ENCODE results near the gene ZFP14.
"Not testable (repeated sequence)": the region's sequence is repeated elsewhere in the genome, so short reads cannot be mapped to it uniquely, and the experiment has no call there.

Gene ZFP14

DNA sequence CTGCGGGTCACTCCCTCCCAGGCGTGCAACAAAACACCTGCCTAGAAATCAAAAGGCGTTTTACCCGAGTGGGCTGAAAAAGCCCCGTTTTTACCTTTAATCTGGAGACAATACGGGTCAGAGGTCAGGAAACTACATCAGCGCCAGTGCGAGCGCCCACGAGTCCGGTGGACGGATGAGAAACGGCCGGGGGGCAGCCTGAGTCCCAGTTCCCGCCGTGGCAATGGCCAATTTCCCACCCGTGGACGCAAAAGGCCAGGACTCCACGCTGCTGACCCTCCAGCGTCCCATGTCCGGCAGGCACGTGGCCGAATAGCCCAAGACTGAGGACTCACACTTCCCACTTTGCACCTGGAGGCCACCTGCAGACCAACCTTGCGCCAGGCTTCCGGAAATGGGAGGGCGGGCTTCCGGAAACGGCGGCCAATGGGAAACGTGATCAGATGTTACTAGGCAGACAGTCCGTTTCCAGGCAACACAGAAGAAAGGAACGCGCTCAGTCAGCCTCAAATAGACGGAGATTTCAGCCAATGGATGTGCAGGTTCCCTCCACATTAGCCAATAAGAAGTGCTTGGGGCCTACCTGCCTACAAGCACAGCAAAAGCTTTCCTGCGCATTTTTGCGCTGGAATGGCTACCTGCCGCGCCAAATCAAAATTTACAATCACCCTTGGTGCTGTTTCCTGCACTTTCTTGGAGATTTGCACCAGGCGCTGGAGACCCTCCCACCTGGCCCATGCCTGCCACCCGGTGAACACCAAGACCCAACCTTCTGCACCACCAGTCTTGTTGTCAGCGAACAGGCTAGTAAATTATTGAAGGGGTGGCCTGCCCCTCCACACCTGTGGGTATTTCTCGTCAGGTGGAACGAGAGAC, 47.4 kb downstream of the ZFP14 start:
- peak; percentile 20 to 39 for DNase-seq (ENCODE audit: low read depth in 2 of 2)

DNA sequence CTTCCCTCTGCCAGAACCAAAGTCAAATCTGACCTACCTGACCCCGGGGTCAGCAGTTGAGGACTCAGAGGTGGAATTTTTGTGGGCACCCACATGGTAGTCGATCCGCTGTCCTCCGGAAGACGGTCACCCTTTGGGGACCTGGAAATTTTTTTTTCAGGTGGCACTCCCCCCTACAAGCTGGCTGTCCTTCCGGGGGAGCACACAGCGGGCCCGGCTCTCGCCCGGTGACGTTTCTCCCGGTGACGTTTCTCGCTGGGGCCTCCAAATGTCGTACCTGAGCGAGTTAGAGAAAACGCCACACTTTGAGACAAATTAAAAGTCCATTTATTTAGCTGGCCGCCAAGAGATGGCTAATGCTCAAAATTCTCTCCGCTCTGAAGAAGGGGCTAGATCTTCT, 48.8 kb downstream of the ZFP14 start:
- DNase-seq (ENCODE audit: low read depth in 2 of 2), result no peak

DNA sequence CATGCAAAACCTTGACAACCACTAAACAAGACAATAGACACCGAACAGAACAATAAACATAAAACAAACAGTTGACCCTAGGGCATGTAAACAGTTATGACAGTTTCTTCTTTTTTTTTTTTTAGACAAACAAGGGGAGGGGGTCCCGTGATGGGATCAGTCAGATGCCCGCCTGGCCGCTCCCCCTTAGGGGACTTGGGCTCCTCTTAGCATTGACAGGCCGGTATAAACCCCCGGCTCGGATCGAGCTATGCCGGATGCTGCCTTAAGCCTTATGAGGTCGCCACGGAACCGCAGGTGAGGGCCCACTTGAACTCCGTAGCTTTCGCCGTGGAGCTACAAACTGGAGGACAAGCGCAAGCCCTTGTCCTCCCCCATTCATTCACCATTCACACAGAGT, 49.5 kb downstream of the ZFP14 start:
- DNase-seq (ENCODE audit: low read depth in 2 of 2), result not testable (repeated sequence)

DNA sequence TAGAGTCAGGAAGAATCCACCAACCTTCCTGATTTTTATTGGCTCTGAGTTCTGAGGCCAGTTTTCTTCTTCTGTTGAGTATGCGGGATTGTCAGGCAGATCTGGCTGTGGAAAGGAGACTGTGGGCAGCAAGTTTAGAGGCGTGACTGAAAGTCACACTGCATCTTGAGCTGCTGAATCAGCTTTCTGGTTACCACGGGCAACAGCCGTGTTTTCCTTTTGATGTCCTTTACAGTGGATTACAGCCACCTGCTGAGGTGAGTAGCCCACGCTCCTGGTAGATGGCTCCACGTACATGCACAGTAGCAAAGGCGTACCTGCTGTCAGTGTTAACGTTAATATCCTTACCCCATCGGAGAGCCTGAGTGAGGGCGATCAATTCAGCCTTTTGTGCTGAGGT, 52.4 kb downstream of the ZFP14 start:
- not testable (repeated sequence) for DNase-seq (ENCODE audit: low read depth in 2 of 2)

DNA sequence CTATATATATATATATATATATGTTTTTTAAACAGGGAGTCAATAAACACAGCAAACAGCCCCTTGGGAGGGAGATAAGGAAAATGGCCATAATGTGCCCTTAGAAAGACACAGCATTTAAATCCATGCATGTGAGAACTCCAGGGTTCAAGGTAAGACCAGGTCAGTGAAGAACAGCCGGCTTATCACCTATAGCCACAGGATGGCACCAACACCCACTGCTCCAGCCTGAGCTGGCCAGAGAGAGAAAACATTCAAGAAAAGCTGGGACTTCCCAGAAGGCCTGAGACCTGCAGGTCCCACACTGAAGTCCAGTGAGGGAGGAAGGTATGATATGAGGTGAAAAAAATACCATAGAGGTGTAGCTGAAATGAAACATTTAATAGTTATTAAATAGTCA, 63.8 kb downstream of the ZFP14 start:
- not testable (repeated sequence) for DNase-seq (ENCODE audit: low read depth in 2 of 2)

DNA sequence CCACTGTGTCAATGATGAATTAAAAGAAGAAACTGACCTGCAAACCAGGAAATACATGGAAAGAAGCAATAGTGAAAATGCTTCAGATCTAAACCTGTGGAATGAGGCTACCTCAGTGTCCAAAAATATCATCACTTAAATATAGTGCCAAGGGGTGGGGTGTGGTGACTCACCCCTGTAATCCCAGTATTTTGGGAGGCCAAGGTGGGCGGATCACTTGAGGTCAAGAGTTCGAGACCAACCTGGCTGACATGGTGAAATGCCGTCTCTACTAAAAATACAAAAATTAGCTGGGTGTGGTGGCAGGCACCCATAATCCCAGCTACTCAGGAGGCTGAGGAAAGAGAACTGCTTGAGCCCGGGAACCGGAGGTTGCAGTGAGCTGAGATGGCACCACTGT, 64.9 kb downstream of the ZFP14 start:
- DNase-seq (ENCODE audit: low read depth in 2 of 2), result not testable (repeated sequence)

DNA sequence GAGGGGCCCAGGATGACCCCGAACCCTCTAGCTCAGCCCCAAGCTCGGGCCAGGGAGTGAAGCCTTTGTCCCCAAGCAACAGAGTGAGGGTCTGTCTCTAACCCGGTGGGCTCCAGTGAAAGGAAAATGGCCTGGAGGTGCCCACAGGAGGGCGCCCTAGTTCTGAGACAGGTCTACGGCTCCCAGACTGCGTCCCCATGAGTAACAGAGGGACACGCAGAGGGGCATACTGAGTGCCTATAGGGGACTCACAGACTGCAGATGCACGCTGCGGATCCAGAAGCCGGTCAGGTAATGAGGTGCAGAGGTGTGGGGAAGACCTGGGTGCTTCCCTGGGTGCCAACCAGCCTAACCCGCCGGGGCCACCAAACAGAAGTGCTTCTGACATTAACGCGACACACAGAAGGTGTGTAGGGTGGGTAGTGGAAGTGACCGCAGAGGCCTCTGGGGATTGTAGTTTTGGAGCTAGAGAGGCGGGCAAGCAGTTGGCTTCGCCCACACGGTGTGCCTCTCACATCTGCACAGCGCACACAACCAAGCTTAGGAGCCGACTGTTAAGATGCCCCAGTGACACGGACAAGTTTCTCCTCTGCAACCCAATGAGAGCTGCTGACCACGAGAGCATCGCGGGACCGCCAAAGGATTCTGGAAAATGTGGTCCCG, 67.8 kb downstream of the ZFP14 start:
- DNase-seq (ENCODE audit: low read depth in 2 of 2), result not testable (repeated sequence)

DNA sequence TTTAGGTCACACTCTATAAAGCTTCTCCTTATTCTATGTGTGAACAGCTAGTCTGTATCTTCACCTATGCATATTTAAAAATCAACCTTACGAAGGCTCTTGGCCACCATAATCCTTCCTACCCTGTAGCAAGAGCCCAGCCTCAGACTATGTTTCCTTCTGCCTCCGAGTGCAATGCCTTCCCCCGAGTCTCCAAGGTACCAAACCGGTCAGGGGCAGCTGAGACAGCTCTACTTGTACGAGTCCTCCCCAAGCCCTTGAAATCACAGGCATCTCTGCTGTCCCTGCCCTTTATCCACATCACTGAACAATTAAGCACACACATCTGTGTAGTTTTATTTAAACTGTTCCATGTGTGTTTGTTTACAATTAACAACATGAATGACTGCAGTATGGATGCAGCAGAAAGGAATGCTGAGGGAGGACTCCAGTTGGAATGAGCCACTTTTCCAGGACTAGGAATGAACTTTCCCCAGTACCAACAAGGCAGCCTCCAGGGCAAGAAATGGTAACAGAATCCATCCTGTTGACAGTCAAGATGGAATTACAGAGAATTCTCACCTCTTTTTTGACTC, 68.5 kb downstream of the ZFP14 start:
- not testable (repeated sequence) for DNase-seq (ENCODE audit: low read depth in 2 of 2)

DNA sequence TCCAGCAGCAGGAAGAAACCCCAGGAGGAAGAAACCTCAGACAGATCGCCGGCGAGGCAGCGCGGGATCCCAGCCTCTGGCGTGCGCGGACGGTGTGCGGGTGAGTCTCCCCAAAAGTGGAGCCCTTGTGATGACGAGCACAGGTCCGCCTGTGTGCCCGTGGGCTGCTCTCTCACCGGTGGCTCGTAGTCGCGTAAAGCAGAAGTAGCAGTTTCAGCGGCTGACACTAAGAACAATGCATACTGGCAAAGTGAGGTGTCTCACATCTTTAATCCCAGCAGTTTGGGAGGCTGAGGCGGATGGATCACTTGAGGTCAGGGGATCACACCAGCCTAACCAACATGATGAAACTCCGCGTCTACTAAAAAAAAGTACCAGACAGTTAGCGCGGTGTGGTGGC, 69.2 kb downstream of the ZFP14 start:
- DNase-seq (ENCODE audit: low read depth in 2 of 2), result not testable (repeated sequence)

DNA sequence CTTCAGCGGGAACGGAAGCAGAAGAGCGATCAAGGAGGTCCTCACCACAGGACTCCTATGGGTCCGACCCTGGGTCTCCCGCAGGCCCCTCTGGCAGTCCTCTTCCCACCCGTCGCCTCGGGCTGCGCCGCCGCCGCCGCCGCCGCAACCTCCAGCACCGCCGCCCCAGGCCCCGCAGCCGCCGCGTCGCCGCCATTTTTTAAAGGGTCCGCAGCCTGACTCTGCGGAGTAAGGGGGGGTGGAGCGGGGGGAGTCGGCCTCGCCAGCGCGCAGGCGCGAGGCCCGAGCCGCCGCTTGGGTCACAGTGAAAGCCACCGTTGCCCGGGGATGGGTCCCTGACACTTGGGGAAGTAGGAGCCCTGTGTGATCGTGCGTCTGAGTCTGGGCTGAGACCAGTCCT, 69.7 kb downstream of the ZFP14 start:
- DNase-seq (ENCODE audit: low read depth in 2 of 2), result not testable (repeated sequence)

DNA sequence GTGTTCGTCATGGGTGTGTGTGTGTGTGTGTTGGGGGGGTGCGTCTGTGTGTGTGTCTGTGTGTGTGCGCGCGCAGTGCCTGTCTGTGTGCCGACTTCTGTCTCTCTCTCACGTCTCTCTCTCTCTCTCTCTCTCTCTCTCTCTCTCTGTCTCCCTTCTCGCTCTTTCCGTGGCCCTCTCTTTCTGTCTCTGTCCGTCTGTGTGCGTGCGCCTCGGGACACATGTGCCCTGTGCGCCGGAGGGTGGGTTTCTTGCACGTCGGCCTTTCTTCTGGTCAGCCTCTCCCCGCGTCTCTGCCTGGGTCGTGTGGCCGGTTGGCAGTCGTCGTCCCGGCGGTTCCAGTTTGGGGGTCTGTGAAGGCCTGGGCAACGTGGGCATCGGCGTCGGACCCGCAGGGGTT, 86.7 kb downstream of the ZFP14 start:
- DNase-seq (ENCODE audit: low read depth in 2 of 2), result not testable (repeated sequence)
